NCI-H526 treated with DMSO at 0.1 percent for 48 hours (cell line): Measurements from ENCODE around the gene IGBP1.
A peak's percentile ranks its signal among the peaks of the same experiment; 100 is the strongest.
"Not testable (repeated sequence)": the region's sequence is repeated elsewhere in the genome, so short reads cannot be mapped to it uniquely, and the experiment has no call there.

Experiments used
- DNase-seq: peaks from one replicate; lab custom pipeline; 2025; lab: John Stamatoyannopoulos, UW

IGBP1 gene

GRCh38 chrX:70133303-70134115 lies at the start of gene IGBP1:
Gene IGBP1, plus strand, starts transcription at chrX:70133447. Its CDS starts 501 bp downstream, at chrX:70133948.
- DNase-seq = peak; percentile 84

DNA sequence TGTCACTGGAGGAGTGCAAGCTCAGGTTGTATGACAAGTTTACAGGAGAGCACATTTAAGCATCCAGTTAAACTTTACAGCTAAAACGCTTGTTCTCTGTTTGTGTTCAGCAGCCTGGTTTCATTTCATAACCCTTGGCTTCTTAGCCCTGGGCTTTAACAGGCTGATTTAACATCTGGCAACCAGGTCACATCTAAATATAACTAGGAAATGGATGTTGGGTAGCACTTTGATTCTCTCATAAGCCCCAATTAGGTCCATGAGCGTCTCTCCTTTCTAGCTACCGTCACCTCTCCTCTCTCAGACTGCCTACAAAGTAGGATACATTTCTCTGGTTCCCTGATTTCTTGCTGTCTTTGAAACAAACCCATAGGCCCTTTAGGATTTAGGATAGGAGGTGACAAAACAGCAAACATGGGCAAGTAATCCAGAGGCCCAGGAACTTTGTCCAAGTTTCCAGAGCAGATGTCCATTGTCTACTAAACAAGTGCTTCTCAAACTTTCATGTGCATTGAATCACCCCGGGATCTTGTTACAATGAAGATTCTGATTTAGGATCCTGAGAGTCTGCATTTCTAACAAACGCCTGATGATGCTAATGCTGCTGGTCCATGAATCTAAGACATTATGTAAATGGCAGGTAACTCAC lies 48.5 kb upstream of the IGBP1 start:
- no peak for DNase-seq

DNA sequence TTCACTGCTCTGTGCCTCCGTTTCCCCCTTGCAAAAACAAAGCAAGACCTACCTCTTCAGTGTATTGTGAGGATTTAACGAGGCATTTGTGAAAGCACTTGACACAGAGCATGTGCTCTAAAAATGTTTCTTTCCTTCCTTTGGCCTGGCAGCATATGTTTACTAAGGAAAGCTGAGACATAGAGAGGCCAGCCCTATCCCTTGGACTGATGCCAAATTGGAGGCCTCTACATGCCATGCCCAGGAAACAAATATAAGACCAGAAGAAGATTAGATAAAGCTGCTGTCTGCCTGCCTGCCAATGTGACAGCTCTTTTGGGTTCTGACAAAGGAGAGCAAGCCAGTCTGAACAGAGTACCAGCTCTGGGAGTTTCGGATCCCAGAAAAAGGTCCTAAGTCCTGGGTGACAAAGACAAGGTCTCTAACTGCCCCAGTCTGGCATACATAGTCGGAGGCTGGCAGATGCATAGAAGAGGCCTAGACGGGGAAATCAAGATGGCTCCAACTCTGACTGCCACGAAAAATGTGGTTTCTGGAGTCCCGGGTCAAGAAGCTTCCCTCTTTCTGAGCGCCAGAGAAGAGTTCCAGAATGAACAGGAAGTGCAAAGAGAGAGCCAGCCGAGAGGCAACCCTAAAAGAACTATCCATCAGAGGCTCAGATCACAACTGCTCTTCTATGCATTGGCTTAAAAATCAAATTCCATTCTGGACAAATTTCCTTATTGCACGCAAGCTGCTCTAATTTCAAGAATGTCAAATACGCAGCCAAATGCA lies 45.2 kb upstream of the IGBP1 start:
- no peak for DNase-seq

DNA sequence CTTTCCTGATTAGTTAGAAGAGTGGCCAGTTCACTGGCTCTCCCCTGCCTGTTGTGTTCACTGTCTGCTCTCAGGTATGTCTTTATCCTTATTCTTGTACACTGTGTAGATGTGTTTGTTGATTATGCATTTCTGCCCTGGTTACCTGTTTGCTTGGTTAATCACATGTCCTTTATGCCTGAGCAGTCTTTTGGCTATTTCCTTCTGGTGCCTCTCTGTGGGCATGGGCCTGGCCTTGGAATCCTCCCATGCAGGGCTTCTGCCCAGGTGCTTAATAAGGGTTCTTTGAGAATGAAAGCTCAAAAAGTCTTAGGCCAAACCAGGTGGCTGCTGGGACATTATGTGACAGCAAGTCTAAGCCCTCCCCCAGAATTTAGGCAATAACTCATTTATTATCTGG lies 44.5 kb upstream of the IGBP1 start:
- no peak for DNase-seq

DNA sequence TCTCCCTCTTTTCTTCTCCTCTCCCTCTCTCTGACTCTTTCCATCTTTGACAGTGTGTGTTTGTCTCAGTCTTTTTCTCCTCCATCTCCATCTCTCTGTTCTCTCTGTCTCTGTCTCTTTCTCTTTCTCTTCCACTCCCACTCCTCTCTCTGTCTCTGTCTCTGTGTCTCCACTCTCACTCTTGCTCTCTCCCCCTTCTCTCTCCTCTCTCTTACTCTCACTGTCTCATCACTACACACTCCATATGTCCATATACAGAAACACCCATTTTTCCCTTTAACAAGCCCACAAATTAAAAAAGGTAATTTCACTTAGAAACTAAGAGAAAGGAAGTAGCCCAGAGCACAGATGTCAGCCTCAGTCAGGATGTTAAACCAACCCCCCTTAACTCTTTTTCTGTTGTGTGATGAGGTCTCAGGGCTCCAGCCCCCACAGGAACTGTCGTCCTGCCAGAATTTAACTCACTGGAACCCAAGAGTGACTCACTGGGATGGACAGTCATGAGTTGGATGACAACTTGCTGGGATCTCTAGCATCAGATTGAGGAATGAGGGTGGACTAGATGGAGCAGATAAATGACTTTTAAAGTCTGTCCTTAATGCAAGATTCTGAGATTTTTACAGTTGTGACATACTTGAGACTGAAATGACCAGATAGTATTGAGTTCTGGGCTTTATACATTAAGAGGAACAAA lies 43.5 kb upstream of the IGBP1 start:
- no peak for DNase-seq

GRCh38 chrX:70092247-70092646 lies 41.0 kb upstream of the IGBP1 start:
- DNase-seq = no peak

DNA sequence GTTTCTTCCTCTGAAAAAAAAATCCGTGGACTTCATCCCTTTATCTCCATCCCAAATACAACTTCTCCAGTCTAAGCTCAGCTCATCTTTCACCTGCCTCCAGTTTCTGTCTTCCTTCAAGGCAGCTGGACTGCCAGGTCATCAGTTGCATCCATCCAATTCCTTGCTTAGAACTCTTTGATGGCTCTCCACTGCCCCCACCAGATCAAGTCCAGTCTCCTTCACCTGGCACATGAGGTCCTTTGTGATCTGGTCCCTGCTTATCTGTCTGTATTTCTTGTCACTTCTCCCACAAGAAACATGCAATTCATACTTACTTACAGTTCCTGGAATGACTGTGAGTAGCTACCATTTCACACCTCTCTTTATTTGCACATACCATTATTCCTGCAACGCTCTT lies 37.2 kb upstream of the IGBP1 start:
- no peak for DNase-seq

- no peak for DNase-seq
Observed at GRCh38 chrX:70105229-70105628, 28.0 kb upstream of the IGBP1 start.

DNA sequence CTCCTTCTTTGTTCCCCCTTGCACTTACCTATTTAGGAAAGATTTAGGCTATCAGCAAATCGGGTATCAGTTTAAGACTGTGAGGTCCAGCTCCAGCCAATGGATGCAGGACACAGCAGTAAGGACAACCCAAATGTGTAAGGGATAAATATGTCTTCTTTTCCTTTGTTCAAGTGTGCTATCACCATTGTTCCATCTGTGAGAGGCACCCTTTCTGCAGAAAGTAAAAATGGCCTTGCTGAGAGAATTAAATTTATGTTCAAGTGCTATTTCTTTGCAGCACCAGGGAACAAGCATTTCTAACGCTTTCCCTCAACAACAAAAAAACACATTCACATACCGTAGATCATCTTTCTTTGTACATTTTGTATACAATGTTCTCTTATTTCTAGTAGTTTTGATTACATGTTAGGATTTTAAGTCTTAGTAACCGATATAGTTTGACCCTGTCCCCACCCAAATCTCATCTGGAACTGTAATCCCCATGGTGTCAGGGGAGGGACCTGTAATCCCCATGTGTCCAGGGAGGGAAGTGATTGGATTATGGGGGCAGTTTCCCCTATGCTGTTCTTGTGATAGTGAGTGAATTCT lies 21.7 kb upstream of the IGBP1 start:
- DNase-seq = not testable (repeated sequence)

- no peak for DNase-seq
Observed at GRCh38 chrX:70117738-70118137, 15.5 kb upstream of the IGBP1 start.

GRCh38 chrX:70123014-70123413 lies 10.2 kb upstream of the IGBP1 start:
- DNase-seq = not testable (repeated sequence)

GRCh38 chrX:70124678-70125077 lies 8.6 kb upstream of the IGBP1 start:
- no peak for DNase-seq

- DNase-seq = no peak
Observed at GRCh38 chrX:70128071-70128470, 5.2 kb upstream of the IGBP1 start.

- DNase-seq = no peak
Observed at GRCh38 chrX:70129816-70130215, 3.4 kb upstream of the IGBP1 start.

- DNase-seq = peak; percentile 0
Observed at GRCh38 chrX:70132224-70132623, 1.0 kb upstream of the IGBP1 start.

- DNase-seq = no peak
Observed at GRCh38 chrX:70132877-70133302, 357 bp upstream of the IGBP1 start.

GRCh38 chrX:70134116-70134477 lies 850 bp downstream of the IGBP1 start:
- no peak for DNase-seq

- DNase-seq = no peak
Observed at GRCh38 chrX:70138622-70139021, 5.4 kb downstream of the IGBP1 start.

- DNase-seq = no peak
Observed at GRCh38 chrX:70139736-70140135, 6.5 kb downstream of the IGBP1 start.

DNA sequence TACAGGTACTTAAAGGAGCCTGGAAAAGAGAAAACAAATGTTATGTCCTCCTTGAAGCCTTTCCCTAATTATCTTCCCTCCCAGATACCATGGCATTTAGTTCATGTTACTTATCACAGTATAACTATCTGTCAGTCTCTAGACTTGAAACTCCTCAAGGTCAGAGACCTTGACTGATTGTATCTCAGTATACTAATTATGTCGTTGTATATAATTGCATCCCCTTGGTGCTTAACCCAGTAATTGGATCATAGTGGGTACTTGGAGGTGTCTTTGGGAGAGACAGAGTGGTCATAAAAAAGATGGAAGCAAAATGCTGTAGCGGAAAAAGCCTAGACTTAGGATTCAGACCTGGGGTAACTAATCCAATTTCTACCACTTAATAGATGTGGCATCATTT lies 8.1 kb downstream of the IGBP1 start:
- DNase-seq = no peak

DNA sequence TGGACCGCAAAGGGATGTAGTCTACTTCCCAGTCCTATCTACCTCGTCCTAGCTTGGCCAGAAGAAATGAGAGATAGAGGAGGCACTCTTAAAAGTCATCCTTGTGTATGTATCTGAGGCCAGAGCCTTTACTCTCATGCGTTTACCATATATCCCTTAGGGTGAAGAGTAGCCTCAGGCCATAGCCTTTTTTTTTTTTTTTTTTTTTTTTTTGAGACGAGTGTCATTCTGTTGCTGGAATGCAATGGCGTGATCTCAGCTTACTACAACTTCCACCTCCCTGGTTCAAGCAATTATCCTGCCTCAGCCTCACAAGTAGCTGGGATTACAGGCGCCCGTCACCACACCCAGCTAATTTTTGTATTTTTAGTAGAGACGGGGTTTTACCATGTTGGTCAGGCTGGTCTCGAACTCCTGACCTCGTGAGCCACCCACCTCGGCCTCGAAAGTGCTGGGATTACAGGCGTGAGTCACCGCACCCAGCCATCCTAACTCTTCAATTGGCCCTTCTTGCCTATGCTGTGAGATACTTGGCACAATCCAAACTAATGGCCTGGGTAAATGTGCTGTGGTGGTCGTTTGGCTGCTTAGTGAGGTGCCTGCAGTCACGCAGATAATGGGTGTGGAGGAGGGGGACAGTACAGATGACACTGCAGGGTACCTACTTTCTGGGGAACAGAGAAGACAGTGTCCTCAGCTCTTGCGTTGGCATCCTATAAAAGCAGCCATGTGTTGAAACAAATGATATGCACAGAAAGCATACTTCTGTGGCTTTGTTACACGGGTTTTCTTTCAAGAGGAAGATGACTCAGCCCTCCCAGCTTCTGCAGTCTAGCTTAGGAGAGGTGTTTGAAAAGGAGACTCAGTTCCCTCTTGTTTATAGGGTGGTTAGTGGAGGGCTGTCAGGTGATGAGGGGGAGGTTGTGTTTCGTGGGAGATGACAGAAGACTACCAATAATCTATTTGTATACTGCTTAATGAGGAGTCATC lies 33.6 kb downstream of the IGBP1 start:
- no peak for DNase-seq
